Neural progenitor cell (in vitro differentiated cells): Measurements from ENCODE around the gene RBM44.

Experiments used
- CTCF ChIP-seq: fragments of 200-600 bp; sonication (generic); IDR thresholded peaks from 2 replicates; pipeline ENCODE4 v1.5.1; 2017; ENCODE audit warnings: antibody characterized with exemption, mild to moderate bottlenecking
- EZH2 ChIP-seq: fragments of 200-600 bp; sonication (generic); IDR thresholded peaks from 2 replicates; pipeline ENCODE4 v1.6.1; 2017; ENCODE audit warnings: antibody characterized with exemption, mild to moderate bottlenecking, moderate library complexity
- EZH2phosphoT487 ChIP-seq: fragments of 200-600 bp; sonication (generic); IDR thresholded peaks from 2 replicates; pipeline ENCODE4 v1.6.1; 2017; ENCODE audit warnings: antibody characterized with exemption

- TF ChIP-seq CTCF, result no peak
- no peak for TF ChIP-seq EZH2
- TF ChIP-seq EZH2phosphoT487, result no peak
These were observed 80.5 kb downstream of the RBM44 start for GRCh38 chr2:237879058-237879430.
